ENCODE measurements around the gene P2RX6. TPM values are rescaled to one million over a fixed set of nuclear protein-coding genes. Genes with fewer than 3 reads are reported as not detected.

P2RX6 gene
- total RNA-seq, 2 donors from 2014 or later, result 4.6 to 5.5 TPM

- Histone ChIP-seq H3K9me3 (no peaks in the 10 kb centered on the region), H3K27ac (no peak overlapping the region), H3K4me1 (replicated peaks) (no peaks in the 10 kb centered on the region), H3K36me3 (no peaks in the 10 kb centered on the region), H3K27me3 (replicated peaks; ENCODE audit: insufficient read depth) (no peaks in the 10 kb centered on the region), H3K4me3 (no peak overlapping the region)
- intact Hi-C loops (cut with DNase I), result no loop called here
- no peak for DNase-seq (ENCODE audit: low spot score)
- TF ChIP-seq, protein P1, sequence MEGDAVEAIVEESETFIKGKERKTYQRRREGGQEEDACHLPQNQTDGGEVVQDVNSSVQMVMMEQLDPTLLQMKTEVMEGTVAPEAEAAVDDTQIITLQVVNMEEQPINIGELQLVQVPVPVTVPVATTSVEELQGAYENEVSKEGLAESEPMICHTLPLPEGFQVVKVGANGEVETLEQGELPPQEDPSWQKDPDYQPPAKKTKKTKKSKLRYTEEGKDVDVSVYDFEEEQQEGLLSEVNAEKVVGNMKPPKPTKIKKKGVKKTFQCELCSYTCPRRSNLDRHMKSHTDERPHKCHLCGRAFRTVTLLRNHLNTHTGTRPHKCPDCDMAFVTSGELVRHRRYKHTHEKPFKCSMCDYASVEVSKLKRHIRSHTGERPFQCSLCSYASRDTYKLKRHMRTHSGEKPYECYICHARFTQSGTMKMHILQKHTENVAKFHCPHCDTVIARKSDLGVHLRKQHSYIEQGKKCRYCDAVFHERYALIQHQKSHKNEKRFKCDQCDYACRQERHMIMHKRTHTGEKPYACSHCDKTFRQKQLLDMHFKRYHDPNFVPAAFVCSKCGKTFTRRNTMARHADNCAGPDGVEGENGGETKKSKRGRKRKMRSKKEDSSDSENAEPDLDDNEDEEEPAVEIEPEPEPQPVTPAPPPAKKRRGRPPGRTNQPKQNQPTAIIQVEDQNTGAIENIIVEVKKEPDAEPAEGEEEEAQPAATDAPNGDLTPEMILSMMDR (IDR thresholded peaks at IDR 0.05), result no peak
- no peak for TF ChIP-seq POLR2AphosphoS5 (IDR thresholded peaks at IDR 0.05)
- TF ChIP-seq POLR2A (IDR thresholded peaks at IDR 0.05), result no peak
- WGBS, result 69% methylated on average over 4 of the region's 4 CpGs
These were observed 27.0 kb downstream of the P2RX6 start for GRCh38 chr22:21041937-21042336.

DNA sequence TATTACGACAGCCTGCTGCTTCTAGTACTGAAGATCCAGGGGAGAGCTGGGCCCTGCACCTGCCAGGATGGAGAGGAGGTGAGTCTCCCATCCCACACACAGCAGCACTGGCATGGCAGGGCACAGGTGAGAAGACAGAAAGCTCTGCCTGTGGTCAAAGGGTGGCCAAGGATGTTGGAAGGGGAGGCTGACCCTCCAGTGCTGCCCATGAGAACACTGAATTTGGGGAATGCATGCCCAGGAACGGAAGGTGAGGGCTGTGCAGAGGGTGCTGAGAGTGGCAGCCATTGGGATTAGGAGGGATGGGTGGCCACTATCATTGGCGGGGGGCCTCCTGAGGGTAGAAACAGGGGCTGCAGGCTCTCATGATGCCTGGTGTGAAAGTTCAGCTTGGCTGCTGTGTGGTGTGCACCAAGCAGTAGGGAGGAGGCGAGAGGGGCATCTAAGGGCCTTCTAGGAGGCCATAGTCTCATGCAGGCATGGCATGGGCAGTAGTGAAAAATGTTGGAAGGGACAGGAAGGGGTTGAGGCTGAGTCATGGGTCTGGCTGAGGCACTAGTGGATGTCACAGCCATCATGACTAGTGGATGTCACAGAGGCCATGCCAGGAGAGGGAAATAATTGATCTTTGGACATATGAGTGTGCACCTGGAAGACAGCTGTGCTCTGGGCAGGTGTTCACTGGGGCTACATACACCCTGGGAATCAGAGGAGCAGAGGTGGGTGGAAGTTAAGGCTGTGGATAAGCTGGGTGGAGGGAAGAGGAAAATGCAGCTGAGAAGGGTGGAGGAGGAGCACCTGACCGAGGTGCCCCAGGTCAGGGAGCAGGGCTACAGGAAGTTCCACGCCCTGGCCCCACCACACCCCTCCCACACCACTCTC is 28.3 kb downstream of the P2RX6 start:
- H3K27ac ChIP-seq, result no peak overlapping the region
- no peaks in the 10 kb centered on the region for H3K4me1 ChIP-seq (replicated peaks)
- 93% methylated on average over 6 of the region's 6 CpGs for WGBS
- H3K4me3 ChIP-seq, result no peak overlapping the region
- TF ChIP-seq, protein P1 (IDR thresholded peaks at IDR 0.05), result no peak
- intact Hi-C loops (cut with DNase I), result no loop called here
- H3K27me3 ChIP-seq (replicated peaks; ENCODE audit: insufficient read depth), result no peaks in the 10 kb centered on the region
- DNase-seq (ENCODE audit: low spot score), result no peak
- no peaks in the 10 kb centered on the region for H3K9me3 ChIP-seq
- H3K36me3 ChIP-seq, result no peaks in the 10 kb centered on the region

- no peaks in the 10 kb centered on the region for H3K4me1 ChIP-seq (replicated peaks)
- H3K27ac ChIP-seq, result no peak overlapping the region
- peak overlapping the region in 1 of 2 donors; percentile 24 for H3K4me3 ChIP-seq
- TF ChIP-seq POLR2AphosphoS5 (IDR thresholded peaks at IDR 0.05) (no peak), POLR2A (IDR thresholded peaks at IDR 0.05) (no peak)
- TF ChIP-seq, protein P1 (IDR thresholded peaks at IDR 0.05), result no peak
- H3K27me3 ChIP-seq (replicated peaks; ENCODE audit: insufficient read depth), result no peaks in the 10 kb centered on the region
- DNase-seq (ENCODE audit: low spot score), result no peak
- no peaks in the 10 kb centered on the region for H3K36me3 ChIP-seq
- no peaks in the 10 kb centered on the region for H3K9me3 ChIP-seq
- WGBS, result 88% methylated on average over 15 of the region's 15 CpGs
- intact Hi-C loops (cut with DNase I), result no loop called here
These were observed 29.0 kb downstream of the P2RX6 start for GRCh38 chr22:21043860-21044535.

GRCh38 chr22:21044931-21045584 is 30.1 kb downstream of the P2RX6 start:
- H3K4me3 ChIP-seq, result peak overlapping the region; percentile 21 to 24
- H3K4me1 ChIP-seq (replicated peaks), result no peaks in the 10 kb centered on the region
- no peak for TF ChIP-seq POLR2A (IDR thresholded peaks at IDR 0.05)
- no peak for TF ChIP-seq POLR2AphosphoS5 (IDR thresholded peaks at IDR 0.05)
- TF ChIP-seq, protein P1 (IDR thresholded peaks at IDR 0.05), result no peak
- no peaks in the 10 kb centered on the region for H3K27me3 ChIP-seq (replicated peaks; ENCODE audit: insufficient read depth)
- H3K27ac ChIP-seq, result no peak overlapping the region
- DNase-seq (ENCODE audit: low spot score), result no peak
- intact Hi-C loops (cut with DNase I), result no loop called here
- no peaks in the 10 kb centered on the region for H3K9me3 ChIP-seq
- no peaks in the 10 kb centered on the region for H3K36me3 ChIP-seq
- WGBS, result 29% methylated on average over 15 of the region's 15 CpGs
